Skin epidermis (tissue), 12 donors: ENCODE results near the gene MATK.

ENCODE experiments used
- H3K27ac ChIP-seq, 21 experiments: fragments of 200-600 bp; sonication (generic) in 11 of 21; one replicate each; pipeline ENCODE4 v1.5.0; 2020; ENCODE audit warnings: mild to moderate bottlenecking in 3 of 21, inconsistent platforms in 2 of 21, moderate library complexity in 2 of 21
- H3K4me3 ChIP-seq, 7 experiments: fragments of 200-600 bp; sonication (generic) in 2 of 7; one replicate each; pipeline ENCODE4 v1.5.0; 2020; ENCODE audit warnings: inconsistent platforms in 2 of 7, mild to moderate bottlenecking in 2 of 7, moderate library complexity in 1 of 7

Gene MATK, protein sequence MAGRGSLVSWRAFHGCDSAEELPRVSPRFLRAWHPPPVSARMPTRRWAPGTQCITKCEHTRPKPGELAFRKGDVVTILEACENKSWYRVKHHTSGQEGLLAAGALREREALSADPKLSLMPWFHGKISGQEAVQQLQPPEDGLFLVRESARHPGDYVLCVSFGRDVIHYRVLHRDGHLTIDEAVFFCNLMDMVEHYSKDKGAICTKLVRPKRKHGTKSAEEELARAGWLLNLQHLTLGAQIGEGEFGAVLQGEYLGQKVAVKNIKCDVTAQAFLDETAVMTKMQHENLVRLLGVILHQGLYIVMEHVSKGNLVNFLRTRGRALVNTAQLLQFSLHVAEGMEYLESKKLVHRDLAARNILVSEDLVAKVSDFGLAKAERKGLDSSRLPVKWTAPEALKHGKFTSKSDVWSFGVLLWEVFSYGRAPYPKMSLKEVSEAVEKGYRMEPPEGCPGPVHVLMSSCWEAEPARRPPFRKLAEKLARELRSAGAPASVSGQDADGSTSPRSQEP

DNA sequence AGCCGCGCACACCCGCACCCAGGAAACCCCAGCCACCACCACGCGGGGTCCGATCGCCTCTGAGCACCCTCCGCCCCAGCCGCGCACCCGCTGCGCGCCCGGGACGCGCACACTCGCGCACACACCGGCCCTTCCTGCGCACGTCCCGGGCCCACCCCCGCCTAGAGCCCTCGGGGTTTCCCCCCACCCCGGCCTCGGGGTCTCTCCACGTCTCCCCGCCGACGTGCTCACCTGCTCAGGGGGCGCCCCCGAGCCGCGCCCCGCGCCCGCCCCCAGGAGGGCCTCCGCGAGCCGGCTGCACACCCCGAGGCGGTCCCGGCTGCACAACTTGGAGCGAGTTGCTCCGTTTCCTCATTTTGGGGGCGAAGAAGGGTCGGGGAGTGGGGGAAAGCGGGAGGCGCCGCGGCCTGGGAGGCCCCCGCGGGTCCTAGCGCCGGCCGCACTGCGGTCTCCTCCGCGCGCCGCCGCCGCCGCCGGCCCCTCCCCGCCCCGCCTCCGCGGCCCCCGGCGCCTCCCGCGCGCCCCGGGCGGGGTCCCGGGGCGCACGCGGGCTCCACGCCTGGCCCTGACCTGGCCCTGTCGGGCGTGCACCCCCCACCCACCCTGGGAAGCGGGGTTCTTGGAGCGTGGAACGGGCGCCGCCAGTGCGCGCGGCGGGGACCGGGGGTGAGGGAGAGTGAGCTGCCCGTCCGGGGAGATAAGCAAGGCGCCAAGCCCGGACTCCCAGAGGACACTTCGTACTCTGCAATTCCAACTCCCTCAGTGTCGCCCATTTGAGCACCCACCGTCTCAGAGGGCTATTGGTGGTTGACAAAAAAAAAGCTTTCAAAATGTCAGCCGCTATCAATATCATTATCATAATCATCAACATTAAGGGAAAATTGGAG lies at the start of gene MATK:
Gene MATK (minus strand): TSS at position 444 of the 887 bp plus-strand sequence. CDS start 1,246 bp downstream, outside the sequence.
- peak within 1 kb of the TSS in 10 of 21 experiments; percentile 12 to 82 (median 62) for H3K27ac ChIP-seq
- peak within 1 kb of the TSS; percentile 20 to 47 (median 36) for H3K4me3 ChIP-seq

DNA sequence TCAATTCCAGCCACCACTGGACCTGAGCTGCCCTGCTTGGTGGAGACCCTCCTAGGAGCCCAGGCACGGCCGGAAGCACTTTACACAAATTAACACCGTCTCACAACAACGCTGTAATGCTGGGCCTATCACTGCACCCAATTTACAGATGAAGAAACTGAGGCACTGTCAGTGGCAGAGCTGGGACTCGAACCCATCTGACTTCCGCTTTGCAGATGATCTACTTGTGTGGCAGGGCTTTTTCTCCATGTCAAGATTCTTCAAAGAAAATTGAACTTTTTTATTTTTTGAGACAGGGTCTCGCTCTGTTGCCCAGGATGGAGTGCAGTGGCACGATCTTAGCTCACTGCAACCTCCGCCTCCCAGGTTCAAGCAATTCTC lies 48.9 kb upstream of the MATK start:
- no peak overlapping the region for H3K27ac ChIP-seq
- H3K4me3 ChIP-seq, result no peak overlapping the region

DNA sequence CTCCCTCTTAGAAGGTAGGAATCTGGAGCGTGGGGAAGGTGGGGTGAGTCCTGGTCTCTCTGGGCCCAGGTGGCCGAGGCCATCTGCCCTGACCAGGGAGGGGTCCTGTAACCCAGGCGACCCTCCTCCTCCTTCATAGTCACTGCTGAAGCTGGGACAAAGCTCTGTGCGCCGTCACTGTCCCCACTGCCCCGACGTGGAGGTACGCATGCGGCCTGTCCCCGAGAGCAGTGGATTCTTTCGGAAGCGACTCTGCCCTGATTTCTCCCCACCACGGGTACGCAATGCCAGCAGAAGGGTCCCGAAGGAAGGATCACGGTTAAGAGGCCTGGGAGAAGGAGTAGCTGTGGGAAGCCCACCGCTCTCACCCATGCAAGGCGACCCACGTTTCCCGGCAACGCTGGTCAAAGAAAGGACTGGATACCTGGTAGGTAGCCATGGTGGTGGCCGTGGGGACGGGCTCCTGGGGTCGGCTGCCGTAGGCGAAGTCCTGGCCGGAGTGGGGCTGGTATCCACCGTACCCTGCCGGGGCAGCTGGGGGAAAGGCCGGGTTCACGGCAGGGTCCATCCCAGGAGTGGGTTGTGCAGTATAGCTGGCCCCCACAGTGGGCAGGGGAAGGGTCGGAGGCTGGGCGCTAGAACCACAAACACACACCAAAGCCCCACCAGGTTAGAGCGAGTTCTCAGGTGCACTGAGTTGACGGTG lies 48.3 kb upstream of the MATK start:
- no peak overlapping the region for H3K27ac ChIP-seq
- H3K4me3 ChIP-seq, result no peak overlapping the region

DNA sequence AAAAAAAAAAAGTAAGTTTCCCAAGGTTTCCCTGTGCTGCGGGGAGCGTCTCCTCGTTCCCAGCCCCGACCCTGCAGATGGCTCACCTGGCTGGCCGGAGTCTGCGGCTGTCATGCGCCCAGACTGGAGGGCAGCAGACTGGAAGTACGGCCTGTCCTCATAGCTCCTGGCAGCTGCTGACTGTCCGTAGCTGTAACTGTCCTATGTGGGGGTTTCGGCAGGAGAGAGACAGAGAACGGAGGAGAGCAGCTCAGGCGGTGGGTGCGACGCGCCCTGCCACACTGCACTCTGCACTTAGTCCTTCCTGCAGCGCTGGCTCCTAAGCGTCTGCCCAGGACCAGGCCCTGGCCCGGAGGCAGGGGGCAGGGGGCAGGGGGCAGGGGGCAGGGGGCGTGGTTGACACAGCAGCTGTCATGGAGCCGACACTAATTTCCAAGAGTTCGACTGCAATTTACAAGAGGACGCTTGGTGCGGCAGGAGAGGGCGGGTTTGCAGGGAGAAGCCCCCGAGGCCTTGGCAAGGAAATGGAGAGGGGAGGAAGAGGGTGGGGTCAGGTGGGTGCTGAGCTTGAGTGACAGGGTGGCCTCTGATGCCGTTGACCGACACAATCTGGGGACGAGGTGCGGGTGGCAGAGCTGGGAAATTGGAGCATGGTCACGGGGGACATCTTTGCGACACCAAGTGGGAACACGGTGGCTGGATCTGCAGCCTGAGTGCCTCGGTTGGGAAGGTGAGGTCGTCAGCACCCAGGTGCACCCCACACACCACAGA lies 47.6 kb upstream of the MATK start:
- no peak overlapping the region for H3K27ac ChIP-seq
- H3K4me3 ChIP-seq, result no peak overlapping the region

DNA sequence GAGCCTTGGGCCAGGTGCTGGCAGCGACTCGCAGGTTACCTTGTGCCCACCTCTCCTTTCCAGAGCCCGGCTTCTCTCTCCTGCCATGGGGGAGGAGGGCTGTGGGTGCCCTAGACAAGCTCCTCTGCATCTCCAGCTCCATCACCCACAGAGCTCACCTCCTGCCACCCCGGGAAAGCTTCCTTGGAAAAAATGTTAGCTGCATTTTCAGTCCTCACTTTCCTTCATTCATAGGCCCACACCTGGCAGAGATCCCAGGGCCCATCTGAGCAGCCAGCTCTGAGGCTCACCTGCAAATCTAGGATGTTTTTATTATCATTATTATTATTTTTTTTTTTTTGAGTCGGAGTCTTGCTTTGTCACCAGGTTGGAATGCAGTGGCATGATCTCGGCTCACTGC lies 45.8 kb upstream of the MATK start:
- Histone ChIP-seq H3K4me3 (no peak overlapping the region), H3K27ac (no peak overlapping the region)

DNA sequence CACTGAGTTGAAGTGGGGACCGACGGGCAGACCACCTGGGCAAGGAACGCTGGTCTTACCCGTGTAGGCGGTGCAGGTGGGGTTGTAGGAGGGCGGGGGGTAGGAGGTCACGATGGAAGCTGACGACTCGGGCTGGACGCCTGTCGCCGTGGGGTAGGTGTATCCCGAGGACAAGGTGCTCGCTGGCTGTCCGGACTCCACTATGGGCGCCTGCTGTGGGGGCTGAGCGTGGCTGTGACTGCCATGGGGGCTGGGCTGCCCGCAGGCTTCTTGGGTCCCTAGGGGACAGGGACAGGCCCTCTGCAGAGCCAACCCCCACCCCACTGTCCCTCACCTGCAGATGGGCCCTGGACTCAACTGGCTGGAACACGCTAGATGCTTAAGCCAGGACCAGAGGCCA lies 45.4 kb upstream of the MATK start:
- Histone ChIP-seq H3K4me3 (no peak overlapping the region), H3K27ac (no peak overlapping the region)

DNA sequence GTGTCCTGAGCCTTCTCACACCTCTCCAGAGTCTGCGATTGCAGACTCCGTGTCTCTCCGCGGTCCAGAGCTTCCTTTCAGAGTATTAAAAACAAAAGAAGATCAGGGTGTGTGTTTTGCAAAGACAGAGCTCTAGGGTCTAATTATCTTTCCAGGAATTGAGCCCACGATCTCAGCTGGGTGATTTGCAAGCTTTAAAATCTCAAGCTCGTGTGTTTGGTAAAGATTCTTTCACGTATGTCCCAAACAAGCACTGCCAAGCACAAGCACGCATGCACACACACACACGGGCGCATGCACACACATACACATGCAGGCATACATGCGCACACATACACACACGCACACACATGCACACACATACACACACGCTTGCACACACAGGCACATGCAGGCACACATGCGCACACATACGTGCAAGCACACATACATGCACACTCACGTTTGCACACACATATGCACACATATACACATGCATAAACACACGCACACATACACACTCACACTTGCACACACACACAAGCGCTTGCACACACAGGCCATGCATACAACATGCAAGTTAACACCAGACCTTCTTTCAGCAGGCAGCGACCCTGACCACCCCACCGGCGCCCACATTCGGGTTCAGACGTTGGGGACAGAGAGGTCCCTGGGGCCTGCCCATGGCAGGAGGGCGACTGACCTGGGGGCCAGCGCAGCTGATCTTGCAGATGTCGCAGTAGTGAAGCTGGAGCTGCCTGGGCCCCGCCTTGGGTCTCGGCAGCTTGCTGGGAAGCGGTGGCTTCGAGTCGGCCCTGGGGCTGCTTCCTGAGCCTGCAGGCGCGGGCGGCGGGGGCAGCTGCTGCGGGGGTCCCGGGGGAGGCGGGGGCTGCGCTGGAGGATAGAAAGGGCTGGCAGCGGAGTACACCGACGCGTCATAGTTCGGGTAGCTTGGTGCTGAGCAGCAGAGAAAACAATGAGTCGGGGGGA lies 44.7 kb upstream of the MATK start:
- H3K27ac ChIP-seq, result no peak overlapping the region
- no peak overlapping the region for H3K4me3 ChIP-seq

DNA sequence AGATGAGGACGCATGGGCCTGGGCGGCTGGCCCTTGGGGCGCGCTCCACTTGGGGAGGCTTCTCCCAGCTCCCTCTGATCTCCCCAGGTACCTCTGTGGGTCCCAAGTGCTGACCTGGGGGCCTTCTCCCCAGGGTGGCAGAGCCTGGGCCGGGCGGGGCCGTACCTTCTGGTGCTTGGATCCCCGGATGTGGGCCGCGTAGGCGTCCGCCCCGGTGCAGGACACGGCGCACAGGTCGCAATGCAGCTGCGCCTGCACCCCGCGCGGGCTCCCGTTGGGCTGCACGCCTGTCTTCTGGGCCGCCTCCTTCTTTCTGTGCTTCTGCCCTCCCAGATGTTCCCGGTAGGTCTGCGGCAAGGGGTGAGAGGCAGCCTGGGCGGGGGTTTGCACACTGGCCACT lies 41.1 kb upstream of the MATK start:
- no peak overlapping the region for H3K4me3 ChIP-seq
- no peak overlapping the region for H3K27ac ChIP-seq

DNA sequence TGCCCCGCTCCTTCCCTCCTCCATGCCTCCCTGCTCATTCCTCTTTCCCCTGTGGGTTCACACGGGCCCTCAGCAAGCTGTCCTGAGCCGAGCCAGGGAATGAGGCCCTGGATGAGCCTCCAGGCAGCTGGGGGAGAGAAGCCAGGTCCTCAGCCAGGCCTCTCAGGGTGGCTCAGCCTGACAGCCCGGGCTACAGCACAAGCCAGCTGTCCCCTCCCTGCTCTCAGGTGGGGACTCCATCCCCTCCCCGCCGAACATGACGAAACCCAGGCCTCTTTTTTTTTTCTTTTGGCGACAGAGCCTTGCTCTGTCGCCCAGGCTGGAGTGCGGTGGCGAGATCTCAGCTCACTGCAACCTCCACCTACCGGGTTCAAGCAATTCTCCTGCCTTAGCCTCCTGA lies 40.0 kb upstream of the MATK start:
- no peak overlapping the region for H3K27ac ChIP-seq
- H3K4me3 ChIP-seq, result no peak overlapping the region

DNA sequence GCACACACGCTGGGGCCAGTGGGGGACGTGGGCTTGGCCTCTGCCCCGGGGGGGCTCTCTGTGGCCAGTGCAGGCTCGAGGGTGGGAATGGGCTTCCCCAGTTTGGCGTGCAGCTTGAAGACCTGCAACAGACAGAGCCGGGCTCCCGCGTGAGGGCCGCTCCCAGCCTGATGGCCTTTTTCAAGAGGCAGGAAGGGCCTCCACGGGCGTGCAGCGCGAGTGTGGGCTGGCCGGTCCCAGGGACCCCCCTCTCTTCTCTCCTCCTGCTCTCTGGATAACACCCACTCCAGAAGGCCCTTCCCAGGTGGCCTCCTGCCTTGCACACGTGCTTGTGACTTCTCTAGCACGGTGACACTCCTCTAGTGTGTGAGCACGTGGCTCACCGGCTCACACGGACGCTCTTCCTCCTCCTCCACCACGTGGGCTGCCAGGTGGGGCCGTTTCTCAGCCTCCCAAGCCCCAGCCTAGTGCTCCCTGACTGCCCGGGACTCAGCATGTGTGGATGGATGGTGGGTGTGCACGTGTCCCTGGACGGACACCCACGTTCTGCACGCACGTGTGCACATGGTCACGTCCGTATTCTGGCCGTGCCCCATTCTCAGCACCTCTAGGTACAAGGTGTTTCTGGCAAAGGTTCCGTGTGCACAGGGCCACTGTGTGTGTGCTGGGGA lies 39.2 kb upstream of the MATK start:
- H3K27ac ChIP-seq, result no peak overlapping the region
- H3K4me3 ChIP-seq, result no peak overlapping the region

DNA sequence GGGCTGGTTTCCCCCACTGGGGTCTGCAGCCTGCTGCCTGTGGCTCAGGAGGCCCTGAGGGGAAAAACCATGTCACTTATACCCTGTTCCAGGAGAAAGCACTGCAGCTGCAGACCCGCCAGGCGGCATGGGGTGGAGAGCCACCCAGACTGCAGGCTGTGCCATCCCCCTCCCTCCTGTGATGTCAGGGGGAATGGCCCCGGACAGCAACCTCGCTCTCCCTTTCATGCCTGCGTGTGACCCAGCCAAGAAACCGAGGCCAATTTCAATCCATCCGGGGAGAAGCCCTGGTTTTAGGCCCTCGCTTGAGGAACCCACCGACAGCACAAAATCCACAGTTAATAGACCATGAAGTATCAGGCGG lies 37.2 kb upstream of the MATK start:
- no peak overlapping the region for H3K27ac ChIP-seq
- no peak overlapping the region for H3K4me3 ChIP-seq

DNA sequence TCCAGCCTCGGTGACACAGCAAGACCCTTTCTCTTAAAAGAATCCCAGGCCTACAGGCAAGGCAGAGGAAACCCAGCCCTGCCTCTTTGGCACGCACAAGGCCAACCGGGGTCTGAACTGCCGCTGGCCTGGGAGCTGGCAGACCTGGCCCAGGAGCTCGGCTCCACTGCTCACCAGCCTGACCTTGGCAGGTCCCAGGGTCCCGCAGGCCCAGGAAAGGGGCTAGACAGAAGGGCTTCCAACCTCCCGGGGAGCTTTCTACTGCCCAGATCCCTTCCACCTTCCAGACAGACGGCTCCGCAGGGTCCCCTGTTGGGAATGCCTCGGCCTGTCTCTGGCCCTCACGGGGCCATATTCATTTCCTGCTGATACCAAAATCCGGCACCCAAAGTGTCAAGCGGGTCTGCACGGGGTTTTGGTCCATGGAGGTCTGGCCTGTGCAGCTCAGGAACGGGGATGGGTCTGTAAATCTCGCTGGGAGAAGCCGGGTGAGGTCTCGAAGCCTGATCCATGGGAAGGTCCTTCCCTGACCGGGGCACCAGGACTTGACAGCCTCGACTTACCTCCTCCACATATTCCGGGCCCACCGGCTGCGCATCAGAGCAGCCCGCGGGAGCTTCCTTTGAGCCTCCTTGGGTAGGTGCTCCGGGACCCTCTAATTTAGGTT lies 36.6 kb upstream of the MATK start:
- no peak overlapping the region for H3K27ac ChIP-seq
- H3K4me3 ChIP-seq, result no peak overlapping the region

DNA sequence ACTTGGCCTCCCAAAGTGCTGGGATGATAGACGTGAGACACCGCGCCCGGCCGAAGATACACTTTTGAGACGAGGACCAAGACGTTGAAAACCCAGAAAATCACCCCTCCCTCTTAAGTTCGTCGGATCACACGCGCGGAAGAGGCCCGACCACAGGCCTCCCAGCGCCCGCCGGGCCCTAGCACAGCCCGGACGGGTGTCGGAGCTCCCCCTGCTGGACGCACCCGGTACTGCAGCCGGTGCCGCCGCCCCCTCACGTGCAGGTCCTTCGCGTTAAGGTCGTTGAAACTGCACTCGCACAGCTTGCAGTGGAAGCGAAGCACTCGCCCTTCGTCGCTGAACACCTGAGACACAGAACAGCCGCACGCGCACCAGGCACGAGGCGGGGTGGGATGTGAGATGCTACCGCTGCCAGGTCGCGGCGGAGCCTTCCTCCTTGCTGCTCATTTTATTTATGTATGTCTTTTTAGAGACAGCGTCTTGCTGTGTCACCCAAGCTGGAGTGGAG lies 35.7 kb upstream of the MATK start:
- Histone ChIP-seq H3K27ac (no peak overlapping the region), H3K4me3 (no peak overlapping the region)

DNA sequence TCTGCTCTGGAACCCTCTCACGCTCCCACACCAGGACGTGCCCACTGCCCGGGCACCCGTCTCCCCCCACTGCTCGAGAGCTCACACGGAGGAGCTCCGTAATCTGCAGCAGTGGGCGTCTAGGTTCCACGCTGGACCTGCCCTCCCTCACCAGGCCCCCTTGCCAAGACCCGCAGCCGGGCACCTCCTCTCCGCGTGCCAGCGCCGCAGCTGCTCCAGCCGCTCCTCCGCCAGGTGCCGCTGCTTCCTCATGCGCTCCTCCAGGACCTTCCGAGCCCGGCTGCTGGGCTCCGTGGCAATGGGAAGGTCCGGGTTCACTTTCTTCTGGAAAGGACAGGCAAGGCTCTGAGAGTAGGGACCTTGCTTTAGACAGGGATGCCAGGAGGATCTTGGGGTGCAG lies 35.0 kb upstream of the MATK start:
- no peak overlapping the region for H3K4me3 ChIP-seq
- H3K27ac ChIP-seq, result no peak overlapping the region

DNA sequence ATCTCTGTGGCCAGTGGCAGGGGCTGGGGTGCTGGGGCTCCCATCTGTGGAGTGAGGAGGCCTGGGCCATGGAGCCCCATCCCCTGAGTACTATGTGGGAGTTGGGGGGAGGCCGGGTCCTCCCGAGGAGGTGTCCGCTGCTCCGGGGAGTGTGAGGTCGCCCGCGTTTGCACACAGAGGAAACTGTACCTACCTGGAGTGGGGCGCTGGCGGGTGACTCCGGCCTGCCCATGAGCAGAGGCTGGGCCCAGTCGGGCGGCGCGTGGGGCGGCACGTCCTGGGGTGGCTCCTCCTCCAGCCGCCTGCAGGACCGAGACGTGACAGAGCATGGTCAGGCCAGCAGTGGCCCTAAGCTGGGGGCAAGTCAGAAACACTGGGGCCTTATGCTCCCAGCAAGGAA lies 33.8 kb upstream of the MATK start:
- Histone ChIP-seq H3K27ac (no peak overlapping the region), H3K4me3 (no peak overlapping the region)

DNA sequence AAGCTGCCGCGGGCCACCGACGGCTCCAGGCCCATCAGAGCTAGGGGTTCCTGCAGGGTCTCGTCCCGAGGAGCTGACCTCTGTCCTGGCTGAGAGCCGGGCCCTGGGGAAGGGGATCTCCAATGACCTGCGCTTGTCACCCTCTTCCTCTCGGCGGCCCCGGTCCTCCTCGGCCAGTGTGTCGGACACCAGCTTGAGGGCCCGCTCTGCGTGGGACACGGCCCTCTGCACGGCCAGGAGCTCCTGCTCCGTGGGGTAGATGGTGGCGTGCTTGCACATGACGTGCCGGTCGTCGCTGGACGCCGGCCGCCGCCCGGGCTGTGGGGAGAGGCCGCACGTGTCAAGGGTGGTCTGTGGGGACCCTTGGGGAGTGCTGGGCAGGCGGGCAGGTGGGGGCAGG lies 32.7 kb upstream of the MATK start:
- Histone ChIP-seq H3K4me3 (no peak overlapping the region), H3K27ac (no peak overlapping the region)

DNA sequence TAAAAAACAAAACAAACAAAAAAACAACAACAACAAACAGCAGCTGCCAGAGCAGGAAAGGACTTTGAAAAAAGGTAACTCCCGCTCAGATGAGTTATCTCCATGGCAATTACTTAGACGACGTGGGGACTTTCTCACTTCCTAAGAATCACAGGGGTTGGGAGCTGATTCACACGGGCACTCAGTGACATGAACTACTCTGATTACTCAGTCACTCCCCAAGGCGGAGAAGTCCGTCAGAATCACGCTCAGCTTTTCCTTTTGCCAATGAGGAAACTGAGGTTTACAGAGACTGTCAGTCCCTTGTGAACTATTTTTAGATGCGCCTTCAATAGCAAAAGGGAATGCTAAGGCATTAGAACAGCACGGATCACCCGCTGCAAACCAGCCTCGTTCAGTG lies 32.3 kb upstream of the MATK start:
- Histone ChIP-seq H3K27ac (no peak overlapping the region), H3K4me3 (no peak overlapping the region)
